ENCODE measurements around the gene MYO18A. TPM values are rescaled to one million over a fixed set of nuclear protein-coding genes. Genes with fewer than 3 reads are reported as not detected.

MYO18A gene
- total RNA-seq, 5 donors from 2014 or later (not counting 1 experiment from before 2014, with no cell fraction given), result 119 to 151 (median 145) TPM

GRCh38 chr17:29102046-29102445 is 78.2 kb downstream of the MYO18A start:
- Mint-ChIP-seq H3K4me3 (no peak overlapping the region), H3K27me3 (no peaks in the 10 kb centered on the region), H3K4me1 (no peaks in the 10 kb centered on the region), H3K9me3 (no peaks in the 10 kb centered on the region), H3K27ac (no peak overlapping the region), H3K36me3 (peaks cover 43% of the 10 kb centered on the region)
- CTCF ChIA-PET, result no interaction called here
- no peak overlapping the region for H3K27ac ChIP-seq (ENCODE audit: low read length)
- no peaks in the 10 kb centered on the region for H3K27me3 ChIP-seq (replicated peaks in 1 of 2; ENCODE audit: control insufficient read depth in 2 of 2, extremely low read depth in 1 of 2, insufficient read depth in 2 of 2, low read length in 1 of 2)
- peaks cover 43 to 86% of the 10 kb centered on the region in 2 donors for H3K36me3 ChIP-seq (ENCODE audit: control insufficient read depth in 2 of 2, extremely low read depth in 1 of 2, insufficient read depth in 1 of 2, low read length in 1 of 2)
- no peak for DNase-seq
- 87% methylated on average over 3 of the region's 3 CpGs for WGBS (ENCODE audit: insufficient coverage)
- H3K4me3 ChIP-seq (ENCODE audit: control insufficient read depth in 1 of 2, extremely low read depth in 1 of 2, low read length in 1 of 2), result no peak overlapping the region
- ATAC-seq (replicated peaks in 1 of 4), result no peak
- no peaks in the 10 kb centered on the region for H3K4me1 ChIP-seq (ENCODE audit: control insufficient read depth in 1 of 2, extremely low read depth in 1 of 2, insufficient read depth in 2 of 2, low read length in 2 of 2)
- POLR2A ChIA-PET, result no interaction called here
- H3K9me3 ChIP-seq, result no peaks in the 10 kb centered on the region

- Mint-ChIP-seq H3K36me3 (peaks cover 45% of the 10 kb centered on the region), H3K4me3 (no peak overlapping the region), H3K27ac (no peak overlapping the region), H3K4me1 (no peaks in the 10 kb centered on the region), H3K9me3 (no peaks in the 10 kb centered on the region), H3K27me3 (no peaks in the 10 kb centered on the region)
- Histone ChIP-seq H3K27ac (ENCODE audit: low read length) (no peak overlapping the region), H3K36me3 (ENCODE audit: control insufficient read depth in 2 of 2, extremely low read depth in 1 of 2, insufficient read depth in 1 of 2, low read length in 1 of 2) (peaks cover 40 to 86% of the 10 kb centered on the region in 2 donors), H3K4me1 (ENCODE audit: control insufficient read depth in 1 of 2, extremely low read depth in 1 of 2, insufficient read depth in 2 of 2, low read length in 2 of 2) (no peaks in the 10 kb centered on the region), H3K4me3 (ENCODE audit: control insufficient read depth in 1 of 2, extremely low read depth in 1 of 2, low read length in 1 of 2) (no peak overlapping the region), H3K9me3 (no peaks in the 10 kb centered on the region), H3K27me3 (replicated peaks in 1 of 2; ENCODE audit: control insufficient read depth in 2 of 2, extremely low read depth in 1 of 2, insufficient read depth in 2 of 2, low read length in 1 of 2) (no peaks in the 10 kb centered on the region)
- ChIA-PET CTCF (no interaction called here), POLR2A (no interaction called here)
- DNase-seq (no peak), ATAC-seq (replicated peaks in 1 of 4) (no peak)
- 86% methylated on average over 4 of the region's 8 CpGs for WGBS (ENCODE audit: insufficient coverage)
Measured at GRCh38 chr17:29100296-29100695, 79.9 kb downstream of the MYO18A start.

- H3K27me3 ChIP-seq (replicated peaks in 1 of 2; ENCODE audit: control insufficient read depth in 2 of 2, extremely low read depth in 1 of 2, insufficient read depth in 2 of 2, low read length in 1 of 2), result no peaks in the 10 kb centered on the region
- no peaks in the 10 kb centered on the region for H3K4me1 ChIP-seq (ENCODE audit: control insufficient read depth in 1 of 2, extremely low read depth in 1 of 2, insufficient read depth in 2 of 2, low read length in 2 of 2)
- ATAC-seq (replicated peaks in 1 of 4) (no peak), DNase-seq (no peak)
- H3K36me3 ChIP-seq (ENCODE audit: control insufficient read depth in 2 of 2, extremely low read depth in 1 of 2, insufficient read depth in 1 of 2, low read length in 1 of 2), result peaks cover 40 to 91% of the 10 kb centered on the region in 2 donors
- Mint-ChIP-seq H3K4me3 (no peak overlapping the region), H3K27me3 (no peaks in the 10 kb centered on the region), H3K4me1 (no peaks in the 10 kb centered on the region), H3K9me3 (no peaks in the 10 kb centered on the region), H3K27ac (peak overlapping the region in 1 of 2 donors; percentile 28), H3K36me3 (peaks cover 45% of the 10 kb centered on the region)
- CTCF ChIA-PET, result interaction anchor here in 1 of 2 donors (0.9 kb wide), 1 partner anchor 274 kb away, joined by 5 read pairs; no protein-coding TSS in a partner anchor
- H3K4me3 ChIP-seq (ENCODE audit: control insufficient read depth in 1 of 2, extremely low read depth in 1 of 2, low read length in 1 of 2), result no peak overlapping the region
- no peaks in the 10 kb centered on the region for H3K9me3 ChIP-seq
- WGBS (ENCODE audit: insufficient coverage), result 92% methylated on average over 2 of the region's 5 CpGs
- H3K27ac ChIP-seq (ENCODE audit: low read length), result no peak overlapping the region
- POLR2A ChIA-PET, result interaction anchor here in 1 of 2 donors (0.9 kb wide), 1 partner anchor 35 kb away, joined by 4 read pairs; no protein-coding TSS in a partner anchor
Measured at GRCh38 chr17:29099527-29099926, 80.7 kb downstream of the MYO18A start.

- no peaks in the 10 kb centered on the region for H3K4me1 Mint-ChIP-seq
- CTCF ChIA-PET, result no interaction called here
- H3K27me3 Mint-ChIP-seq, result no peaks in the 10 kb centered on the region
- POLR2A ChIA-PET, result no interaction called here
- no peak overlapping the region for H3K4me3 Mint-ChIP-seq
- peaks cover 43% of the 10 kb centered on the region for H3K36me3 Mint-ChIP-seq
- DNase-seq, result no peak
- no peak overlapping the region for H3K27ac Mint-ChIP-seq
- ATAC-seq (replicated peaks in 1 of 4), result no peak
- H3K4me1 ChIP-seq (ENCODE audit: control insufficient read depth in 1 of 2, extremely low read depth in 1 of 2, insufficient read depth in 2 of 2, low read length in 2 of 2), result no peaks in the 10 kb centered on the region
- H3K9me3 ChIP-seq, result no peaks in the 10 kb centered on the region
- no peaks in the 10 kb centered on the region for H3K27me3 ChIP-seq (replicated peaks in 1 of 2; ENCODE audit: control insufficient read depth in 2 of 2, extremely low read depth in 1 of 2, insufficient read depth in 2 of 2, low read length in 1 of 2)
- WGBS (ENCODE audit: insufficient coverage), result no CpG with 5 or more reads among the region's 6 CpGs
- H3K36me3 ChIP-seq (ENCODE audit: control insufficient read depth in 2 of 2, extremely low read depth in 1 of 2, insufficient read depth in 1 of 2, low read length in 1 of 2), result peaks cover 32 to 100% of the 10 kb centered on the region in 2 donors
- H3K4me3 ChIP-seq (ENCODE audit: control insufficient read depth in 1 of 2, extremely low read depth in 1 of 2, low read length in 1 of 2), result no peak overlapping the region
- no peaks in the 10 kb centered on the region for H3K9me3 Mint-ChIP-seq
- H3K27ac ChIP-seq (ENCODE audit: low read length), result no peak overlapping the region
Measured at GRCh38 chr17:29096094-29096493, 84.1 kb downstream of the MYO18A start.

- H3K36me3 ChIP-seq (ENCODE audit: control insufficient read depth in 2 of 2, extremely low read depth in 1 of 2, insufficient read depth in 1 of 2, low read length in 1 of 2), result peaks cover 38 to 100% of the 10 kb centered on the region in 2 donors
- no peak overlapping the region for H3K4me3 ChIP-seq (ENCODE audit: control insufficient read depth in 1 of 2, extremely low read depth in 1 of 2, low read length in 1 of 2)
- Mint-ChIP-seq H3K27me3 (no peaks in the 10 kb centered on the region), H3K9me3 (no peaks in the 10 kb centered on the region), H3K36me3 (peaks cover 47% of the 10 kb centered on the region), H3K4me3 (no peak overlapping the region), H3K4me1 (no peaks in the 10 kb centered on the region), H3K27ac (no peak overlapping the region)
- ChIA-PET POLR2A (no interaction called here), CTCF (no interaction called here)
- no peaks in the 10 kb centered on the region for H3K9me3 ChIP-seq
- H3K27me3 ChIP-seq (replicated peaks in 1 of 2; ENCODE audit: control insufficient read depth in 2 of 2, extremely low read depth in 1 of 2, insufficient read depth in 2 of 2, low read length in 1 of 2), result no peaks in the 10 kb centered on the region
- no peak overlapping the region for H3K27ac ChIP-seq (ENCODE audit: low read length)
- H3K4me1 ChIP-seq (ENCODE audit: control insufficient read depth in 1 of 2, extremely low read depth in 1 of 2, insufficient read depth in 2 of 2, low read length in 2 of 2), result no peaks in the 10 kb centered on the region
- no peak for ATAC-seq (replicated peaks in 1 of 4)
- WGBS (ENCODE audit: insufficient coverage), result 97% methylated on average over 5 of the region's 6 CpGs
- no peak for DNase-seq
Measured at GRCh38 chr17:29095439-29095838, 84.8 kb downstream of the MYO18A start.

- no peaks in the 10 kb centered on the region for H3K27me3 ChIP-seq (replicated peaks in 1 of 2; ENCODE audit: control insufficient read depth in 2 of 2, extremely low read depth in 1 of 2, insufficient read depth in 2 of 2, low read length in 1 of 2)
- no peak overlapping the region for H3K27ac ChIP-seq (ENCODE audit: low read length)
- no peaks in the 10 kb centered on the region for H3K9me3 Mint-ChIP-seq
- no peaks in the 10 kb centered on the region for H3K9me3 ChIP-seq
- no peak for ATAC-seq (replicated peaks in 1 of 4)
- H3K4me1 Mint-ChIP-seq, result no peaks in the 10 kb centered on the region
- H3K27ac Mint-ChIP-seq, result no peak overlapping the region
- H3K27me3 Mint-ChIP-seq, result no peaks in the 10 kb centered on the region
- ChIA-PET CTCF (no interaction called here), POLR2A (interaction anchor here in 1 of 2 donors (0.5 kb wide), 1 partner anchor 495 kb away, joined by 3 read pairs; no protein-coding TSS in a partner anchor)
- WGBS (ENCODE audit: insufficient coverage), result 100% methylated on average over 5 of the region's 11 CpGs
- H3K36me3 ChIP-seq (ENCODE audit: control insufficient read depth in 2 of 2, extremely low read depth in 1 of 2, insufficient read depth in 1 of 2, low read length in 1 of 2), result peaks cover 45 to 99% of the 10 kb centered on the region in 2 donors
- H3K4me1 ChIP-seq (ENCODE audit: control insufficient read depth in 1 of 2, extremely low read depth in 1 of 2, insufficient read depth in 2 of 2, low read length in 2 of 2), result no peaks in the 10 kb centered on the region
- H3K36me3 Mint-ChIP-seq, result peaks cover 50% of the 10 kb centered on the region
- H3K4me3 Mint-ChIP-seq, result no peak overlapping the region
- H3K4me3 ChIP-seq (ENCODE audit: control insufficient read depth in 1 of 2, extremely low read depth in 1 of 2, low read length in 1 of 2), result no peak overlapping the region
- DNase-seq, result no peak
Measured at GRCh38 chr17:29094101-29094708, 86.0 kb downstream of the MYO18A start.
